ENCODE results near the gene BOC. TPM values are rescaled to one million over a fixed set of nuclear protein-coding genes. Genes with fewer than 3 reads are reported as not detected.

BOC gene
- total RNA-seq, 2 donors from 2014 or later, result 0.66 TPM; not detected in 1

DNA sequence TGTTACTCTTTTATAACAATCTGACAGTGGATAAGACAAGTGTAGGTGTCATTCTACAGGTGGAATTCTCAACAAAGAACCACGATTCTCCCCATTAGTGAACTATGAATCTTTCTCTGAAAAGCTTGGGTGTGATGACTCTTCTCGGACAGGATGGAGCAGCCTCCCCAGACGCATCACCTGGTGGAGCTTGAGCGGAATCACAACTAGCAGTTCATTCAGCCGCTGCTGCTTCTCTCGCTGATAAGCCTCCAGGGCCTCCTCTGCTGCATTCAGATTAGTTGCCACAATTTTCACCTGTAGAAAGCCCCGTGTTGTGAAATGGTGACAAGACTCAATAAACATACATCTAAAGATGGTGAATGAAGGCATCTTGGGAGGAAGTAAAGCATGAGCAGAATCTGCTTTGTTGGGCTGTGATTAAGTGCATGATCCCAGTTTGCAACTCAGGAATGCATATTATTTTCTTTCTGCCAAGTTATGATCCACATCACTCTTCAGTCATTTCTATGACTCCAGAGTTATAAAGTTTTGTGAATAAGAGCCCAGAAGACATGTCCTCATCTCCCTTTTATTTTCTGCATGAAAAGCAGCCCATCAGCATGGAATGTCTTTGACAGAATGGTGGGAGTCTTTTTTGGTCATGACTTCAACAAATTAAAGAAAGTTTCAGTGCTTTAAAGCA, 93.6 kb downstream of the BOC start:
- Mint-ChIP-seq H3K27ac (no peak overlapping the region), H3K4me1 (no peaks in the 10 kb centered on the region), H3K36me3 (ENCODE audit: low read depth) (no peaks in the 10 kb centered on the region), H3K9me3 (no peaks in the 10 kb centered on the region), H3K4me3 (no peak overlapping the region), H3K27me3 (no peaks in the 10 kb centered on the region)
- no peak for ATAC-seq (replicated peaks)

DNA sequence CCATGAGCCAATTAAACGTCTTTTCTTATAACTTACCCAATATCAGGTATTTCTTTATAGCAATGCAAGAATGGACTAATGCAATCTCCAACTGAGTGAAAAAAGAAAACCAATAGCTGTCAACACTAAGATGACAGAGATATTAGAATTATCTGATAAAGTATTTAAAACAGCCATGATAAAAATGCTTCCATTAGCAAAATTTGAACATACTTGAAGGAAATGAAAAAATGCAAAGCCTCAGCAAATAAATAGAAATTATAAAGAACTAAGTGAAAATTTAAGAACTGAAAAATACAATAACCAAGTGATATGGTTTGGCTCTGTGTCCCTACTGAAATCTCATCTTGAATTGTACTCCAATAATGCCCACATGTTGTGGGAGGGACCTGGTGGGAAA, 99.6 kb downstream of the BOC start:
- Mint-ChIP-seq H3K9me3 (peaks cover 8% of the 10 kb centered on the region), H3K27me3 (no peaks in the 10 kb centered on the region), H3K4me1 (no peaks in the 10 kb centered on the region), H3K36me3 (ENCODE audit: low read depth) (peaks cover 29% of the 10 kb centered on the region), H3K27ac (no peak overlapping the region), H3K4me3 (no peak overlapping the region)
- no peak for ATAC-seq (replicated peaks)

DNA sequence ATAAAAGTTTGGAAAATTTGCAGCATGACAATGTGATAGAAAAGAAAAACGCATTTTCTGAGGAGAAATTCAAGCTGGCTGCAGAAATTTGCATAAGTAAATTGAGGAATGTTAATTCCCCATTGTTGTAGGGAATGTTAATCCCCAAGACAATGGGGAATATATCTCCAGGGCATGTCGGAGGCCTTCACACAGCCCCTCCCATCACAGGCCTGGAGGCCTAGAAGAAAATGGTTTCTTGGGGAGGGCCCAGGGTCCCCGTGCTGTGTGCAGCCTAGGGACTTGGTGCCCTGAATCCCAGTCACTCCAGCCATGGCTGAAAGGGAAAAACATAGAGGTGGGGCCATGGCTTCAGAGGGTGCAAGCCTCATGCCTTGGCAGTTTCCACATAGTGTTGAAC, 101.1 kb downstream of the BOC start:
- no peak overlapping the region for H3K4me3 Mint-ChIP-seq
- H3K27me3 Mint-ChIP-seq, result no peaks in the 10 kb centered on the region
- ATAC-seq (replicated peaks), result no peak
- no peak overlapping the region for H3K27ac Mint-ChIP-seq
- peaks cover 37% of the 10 kb centered on the region for H3K36me3 Mint-ChIP-seq (ENCODE audit: low read depth)
- H3K4me1 Mint-ChIP-seq, result no peaks in the 10 kb centered on the region
- peaks cover 10% of the 10 kb centered on the region for H3K9me3 Mint-ChIP-seq

DNA sequence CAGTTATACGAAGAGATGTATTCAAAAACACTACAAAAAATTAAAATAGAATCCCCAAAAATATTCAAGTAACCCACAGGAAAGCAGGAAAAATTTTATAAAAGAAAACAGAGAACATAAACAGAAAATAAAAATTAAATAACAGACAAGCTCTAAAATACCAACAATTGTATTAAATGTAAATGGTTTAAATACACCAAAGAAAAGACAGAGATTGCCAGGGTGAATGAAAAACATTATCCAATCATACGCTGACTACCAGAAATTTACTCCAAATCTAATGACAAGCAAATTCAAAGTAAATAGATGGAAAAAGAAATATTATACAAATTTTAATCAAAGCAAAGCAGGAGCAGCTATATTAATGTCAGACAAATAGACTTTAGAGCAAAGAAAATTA, 103.6 kb downstream of the BOC start:
- no peak for ATAC-seq (replicated peaks)
- Mint-ChIP-seq H3K9me3 (peaks cover 10% of the 10 kb centered on the region), H3K27ac (no peak overlapping the region), H3K27me3 (no peaks in the 10 kb centered on the region), H3K4me1 (no peaks in the 10 kb centered on the region), H3K4me3 (no peak overlapping the region), H3K36me3 (ENCODE audit: low read depth) (peaks cover 46% of the 10 kb centered on the region)

DNA sequence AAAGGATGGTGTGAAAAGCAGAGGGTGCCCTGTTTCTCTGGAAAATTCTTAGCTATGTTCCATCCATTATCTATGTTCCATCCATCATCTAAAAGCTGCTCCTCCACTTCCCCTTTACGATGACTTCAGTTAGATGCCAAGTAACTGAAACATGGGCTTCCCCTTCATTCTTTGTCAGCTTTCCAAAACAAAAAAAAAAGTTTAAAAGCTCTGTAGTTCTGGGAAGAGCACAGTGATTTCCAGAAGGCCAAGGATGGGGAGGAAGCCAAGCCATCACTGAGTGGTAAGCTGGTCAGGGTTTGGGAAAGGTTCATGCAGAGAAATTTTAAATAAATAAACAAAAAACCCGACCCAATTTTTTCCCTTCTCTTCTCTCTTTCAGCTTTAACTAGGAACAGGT, 118.4 kb downstream of the BOC start:
- Mint-ChIP-seq H3K4me3 (no peak overlapping the region), H3K27me3 (no peaks in the 10 kb centered on the region), H3K27ac (no peak overlapping the region), H3K4me1 (no peaks in the 10 kb centered on the region), H3K9me3 (no peaks in the 10 kb centered on the region), H3K36me3 (ENCODE audit: low read depth) (no peaks in the 10 kb centered on the region)
- ATAC-seq (replicated peaks), result no peak

DNA sequence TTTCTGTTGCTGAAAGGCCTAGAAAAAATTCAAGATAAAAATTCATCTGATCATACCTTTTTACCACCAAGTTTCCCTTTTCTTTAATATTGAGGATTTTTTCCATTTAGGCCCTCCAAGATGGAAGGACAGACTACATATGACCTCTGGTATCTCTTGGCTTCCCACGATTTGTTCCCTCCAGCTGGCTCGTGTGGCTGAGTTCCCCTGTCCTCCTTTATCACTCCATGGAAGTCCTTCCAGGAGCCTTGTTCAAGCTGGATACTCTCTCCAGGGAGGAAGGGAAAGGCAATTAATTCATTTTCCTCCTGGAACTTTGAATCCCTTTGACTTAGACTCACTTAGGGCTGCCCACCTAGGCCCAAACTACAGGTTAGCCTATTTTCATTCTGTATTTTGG, 119.4 kb downstream of the BOC start:
- H3K27me3 Mint-ChIP-seq, result no peaks in the 10 kb centered on the region
- H3K4me3 Mint-ChIP-seq, result no peak overlapping the region
- no peak for ATAC-seq (replicated peaks)
- H3K9me3 Mint-ChIP-seq, result no peaks in the 10 kb centered on the region
- no peak overlapping the region for H3K27ac Mint-ChIP-seq
- H3K4me1 Mint-ChIP-seq, result no peaks in the 10 kb centered on the region
- no peaks in the 10 kb centered on the region for H3K36me3 Mint-ChIP-seq (ENCODE audit: low read depth)

DNA sequence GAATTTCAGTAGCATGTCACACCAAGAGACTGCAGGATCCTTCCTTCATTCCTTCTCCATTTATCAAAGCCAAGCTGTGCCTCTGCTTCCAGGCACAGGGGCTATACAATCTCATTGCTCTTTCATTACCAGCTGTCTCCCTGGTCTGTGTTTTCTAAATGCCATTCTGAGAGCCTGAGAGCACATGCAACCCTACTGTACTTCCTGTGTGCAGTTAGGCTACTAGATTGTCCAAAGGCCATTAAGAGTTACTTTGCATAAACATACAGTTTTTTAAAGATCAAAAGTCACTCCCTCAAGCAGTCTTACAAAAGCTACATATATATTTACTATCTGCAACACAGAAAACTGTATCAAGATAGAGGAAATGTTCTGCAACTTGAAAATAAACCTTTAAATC, 119.8 kb downstream of the BOC start:
- ATAC-seq (replicated peaks), result no peak
- H3K4me3 Mint-ChIP-seq, result no peak overlapping the region
- no peaks in the 10 kb centered on the region for H3K9me3 Mint-ChIP-seq
- no peaks in the 10 kb centered on the region for H3K36me3 Mint-ChIP-seq (ENCODE audit: low read depth)
- H3K27ac Mint-ChIP-seq, result no peak overlapping the region
- no peaks in the 10 kb centered on the region for H3K27me3 Mint-ChIP-seq
- H3K4me1 Mint-ChIP-seq, result no peaks in the 10 kb centered on the region

Other genes starting within 250 kb of the BOC start
- 1 to 10 TPM; 5.7 to 6.7 TPM for gene CD200R1, start 236.5 kb upstream of the BOC start, total RNA-seq
- gene GTPBP8, start 220.6 kb upstream of the BOC start, total RNA-seq, result 10 to 100 TPM; 18.8 to 23.6 TPM
- 10 to 100 TPM in 1 of 2 donors, 1 to 10 TPM in 1; 8.3 to 11.6 TPM for gene CFAP44, start 229.9 kb downstream of the BOC start, total RNA-seq

All from activated T-helper 17 cell treated with anti-CD3 and anti-CD28 coated beads, Interleukin-2, amount 50 U/mL, for 72 hours (primary cell).